ENCODE results near the gene MORN3.

MORN3 gene

GRCh38 chr12:121618659-121619233 is 50.7 kb downstream of the MORN3 start:
- TF ChIP-seq SIN3A (IDR thresholded peaks at IDR 0.05; ENCODE audit: borderline replicate concordance, insufficient read depth, low read length) (no peak), FOXP2 (optimal IDR thresholded peaks at IDR 0.05; ENCODE audit: borderline replicate concordance, extremely low read depth, extremely low read length, insufficient read depth) (no peak), TAF1 (IDR thresholded peaks at IDR 0.05; ENCODE audit: borderline replicate concordance, insufficient read depth, low read length) (no peak), POLR2AphosphoS5 (IDR thresholded peaks at IDR 0.05; ENCODE audit: low read depth, low read length) (no peak)
- TF ChIP-seq, protein P1, sequence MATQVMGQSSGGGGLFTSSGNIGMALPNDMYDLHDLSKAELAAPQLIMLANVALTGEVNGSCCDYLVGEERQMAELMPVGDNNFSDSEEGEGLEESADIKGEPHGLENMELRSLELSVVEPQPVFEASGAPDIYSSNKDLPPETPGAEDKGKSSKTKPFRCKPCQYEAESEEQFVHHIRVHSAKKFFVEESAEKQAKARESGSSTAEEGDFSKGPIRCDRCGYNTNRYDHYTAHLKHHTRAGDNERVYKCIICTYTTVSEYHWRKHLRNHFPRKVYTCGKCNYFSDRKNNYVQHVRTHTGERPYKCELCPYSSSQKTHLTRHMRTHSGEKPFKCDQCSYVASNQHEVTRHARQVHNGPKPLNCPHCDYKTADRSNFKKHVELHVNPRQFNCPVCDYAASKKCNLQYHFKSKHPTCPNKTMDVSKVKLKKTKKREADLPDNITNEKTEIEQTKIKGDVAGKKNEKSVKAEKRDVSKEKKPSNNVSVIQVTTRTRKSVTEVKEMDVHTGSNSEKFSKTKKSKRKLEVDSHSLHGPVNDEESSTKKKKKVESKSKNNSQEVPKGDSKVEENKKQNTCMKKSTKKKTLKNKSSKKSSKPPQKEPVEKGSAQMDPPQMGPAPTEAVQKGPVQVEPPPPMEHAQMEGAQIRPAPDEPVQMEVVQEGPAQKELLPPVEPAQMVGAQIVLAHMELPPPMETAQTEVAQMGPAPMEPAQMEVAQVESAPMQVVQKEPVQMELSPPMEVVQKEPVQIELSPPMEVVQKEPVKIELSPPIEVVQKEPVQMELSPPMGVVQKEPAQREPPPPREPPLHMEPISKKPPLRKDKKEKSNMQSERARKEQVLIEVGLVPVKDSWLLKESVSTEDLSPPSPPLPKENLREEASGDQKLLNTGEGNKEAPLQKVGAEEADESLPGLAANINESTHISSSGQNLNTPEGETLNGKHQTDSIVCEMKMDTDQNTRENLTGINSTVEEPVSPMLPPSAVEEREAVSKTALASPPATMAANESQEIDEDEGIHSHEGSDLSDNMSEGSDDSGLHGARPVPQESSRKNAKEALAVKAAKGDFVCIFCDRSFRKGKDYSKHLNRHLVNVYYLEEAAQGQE (IDR thresholded peaks at IDR 0.05; ENCODE audit: insufficient read depth in 1 of 2, low read depth in 2 of 2, low read length in 2 of 2): no peak

GRCh38 chr12:121614872-121615467 is 54.5 kb downstream of the MORN3 start:
- TF ChIP-seq POLR2AphosphoS5 (IDR thresholded peaks at IDR 0.05; ENCODE audit: low read depth, low read length): no peak
- TF ChIP-seq TAF1 (IDR thresholded peaks at IDR 0.05; ENCODE audit: borderline replicate concordance, insufficient read depth, low read length): no peak
- no peak for TF ChIP-seq SIN3A (IDR thresholded peaks at IDR 0.05; ENCODE audit: borderline replicate concordance, insufficient read depth, low read length)
- TF ChIP-seq FOXP2 (optimal IDR thresholded peaks at IDR 0.05; ENCODE audit: borderline replicate concordance, extremely low read depth, extremely low read length, insufficient read depth): no peak
- TF ChIP-seq, protein P1 (IDR thresholded peaks at IDR 0.05; ENCODE audit: insufficient read depth in 1 of 2, low read depth in 2 of 2, low read length in 2 of 2): no peak

- no peak for TF ChIP-seq SIN3A (IDR thresholded peaks at IDR 0.05; ENCODE audit: borderline replicate concordance, insufficient read depth, low read length)
These were observed 56.0 kb downstream of the MORN3 start for GRCh38 chr12:121613462-121613861.

DNA sequence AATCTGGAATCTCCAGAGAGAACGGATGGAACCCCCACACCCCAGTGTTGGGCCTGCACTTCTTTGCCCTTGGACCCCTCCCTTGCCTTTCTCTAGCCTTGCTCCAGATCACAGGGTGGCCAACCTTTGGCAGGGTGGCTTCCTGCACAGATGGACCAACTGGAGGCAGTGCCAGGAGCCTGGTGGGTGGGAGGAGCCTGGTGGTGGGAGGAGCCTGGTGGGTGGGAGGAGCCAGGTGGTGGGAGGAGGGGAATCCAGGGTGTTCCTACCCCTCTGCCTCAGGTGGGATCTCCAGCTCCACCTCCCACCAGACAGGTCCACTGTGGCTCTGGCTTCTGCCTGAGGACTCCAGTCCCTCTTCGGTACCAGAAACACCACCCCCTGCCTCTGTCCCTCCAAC is 58.1 kb downstream of the MORN3 start:
- TF ChIP-seq POLR2AphosphoS5 (IDR thresholded peaks at IDR 0.05; ENCODE audit: low read depth, low read length): no peak
- no peak for TF ChIP-seq FOXP2 (optimal IDR thresholded peaks at IDR 0.05; ENCODE audit: borderline replicate concordance, extremely low read depth, extremely low read length, insufficient read depth)
- TF ChIP-seq, protein P1 (IDR thresholded peaks at IDR 0.05; ENCODE audit: insufficient read depth in 1 of 2, low read depth in 2 of 2, low read length in 2 of 2): no peak
- TF ChIP-seq TAF1 (IDR thresholded peaks at IDR 0.05; ENCODE audit: borderline replicate concordance, insufficient read depth, low read length): no peak
- TF ChIP-seq SIN3A (IDR thresholded peaks at IDR 0.05; ENCODE audit: borderline replicate concordance, insufficient read depth, low read length): no peak

- no peak for TF ChIP-seq TAF1 (IDR thresholded peaks at IDR 0.05; ENCODE audit: borderline replicate concordance, insufficient read depth, low read length)
- no peak for TF ChIP-seq SIN3A (IDR thresholded peaks at IDR 0.05; ENCODE audit: borderline replicate concordance, insufficient read depth, low read length)
- TF ChIP-seq POLR2AphosphoS5 (IDR thresholded peaks at IDR 0.05; ENCODE audit: low read depth, low read length): no peak
- TF ChIP-seq, protein P1 (IDR thresholded peaks at IDR 0.05; ENCODE audit: insufficient read depth in 1 of 2, low read depth in 2 of 2, low read length in 2 of 2): no peak
- no peak for TF ChIP-seq FOXP2 (optimal IDR thresholded peaks at IDR 0.05; ENCODE audit: borderline replicate concordance, extremely low read depth, extremely low read length, insufficient read depth)
These were observed 59.0 kb downstream of the MORN3 start for GRCh38 chr12:121610239-121611149.

All from PFSK-1 (cell line).